Measurements from ENCODE around the gene GRB7. TPM values are rescaled to one million over a fixed set of nuclear protein-coding genes. Genes with fewer than 3 reads are reported as not detected.
A peak's percentile ranks its signal among the peaks of the same experiment; 100 is the strongest.

Gene GRB7
- polyA plus RNA-seq, 2 of the 4 experiments (the other 2 are of a cell fraction), result 5.9 to 10.1 TPM

DNA sequence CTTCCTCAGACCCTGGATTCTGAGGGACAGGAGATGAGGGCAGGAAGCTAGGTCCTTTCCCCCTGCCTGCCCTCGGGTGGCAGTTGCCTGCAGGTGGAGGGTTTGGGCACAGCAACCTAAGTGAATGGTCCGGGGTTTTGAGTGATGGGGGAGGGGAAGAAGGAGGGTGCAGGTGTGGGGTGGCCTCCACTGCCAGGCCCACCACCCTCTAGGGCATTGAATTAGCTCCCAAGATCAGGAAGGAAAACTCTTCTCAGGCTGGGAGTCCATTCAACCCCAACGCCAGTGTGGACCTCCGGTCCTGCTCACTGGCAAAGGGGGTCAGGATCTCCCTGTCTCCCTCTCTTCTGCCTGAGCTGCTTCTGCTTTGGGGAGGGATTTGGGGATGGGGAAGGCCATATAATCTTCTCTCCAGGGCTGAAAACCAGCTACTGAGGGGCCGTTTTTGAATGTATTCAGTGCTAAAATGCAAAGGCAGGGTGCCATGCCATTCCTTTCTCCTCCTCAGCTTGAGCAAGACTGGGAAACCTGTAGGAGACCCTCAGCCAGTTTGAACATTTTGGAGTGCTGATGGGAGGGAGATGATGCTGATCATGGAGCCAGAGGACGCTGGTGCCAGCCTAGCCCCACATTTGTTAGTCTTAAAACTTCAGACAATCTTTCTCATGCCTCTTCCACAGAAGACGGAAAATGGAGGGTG is 18.8 kb downstream of the GRB7 start:
- TF ChIP-seq JUN (IDR thresholded peaks at IDR 0.05) (no peak), MYC (IDR thresholded peaks at IDR 0.05; ENCODE audit: borderline replicate concordance, low read length) (no peak), ZSCAN20 (CRISPR knock-in tag; IDR thresholded peaks at IDR 0.05) (no peak), GATA3 (IDR thresholded peaks at IDR 0.05; ENCODE audit: borderline replicate concordance) (no peak), ZC3H11A (IDR thresholded peaks at IDR 0.05) (no peak), HEYL (CRISPR knock-in tag; IDR thresholded peaks at IDR 0.05) (no peak)
- TF ChIP-seq, protein P1, sequence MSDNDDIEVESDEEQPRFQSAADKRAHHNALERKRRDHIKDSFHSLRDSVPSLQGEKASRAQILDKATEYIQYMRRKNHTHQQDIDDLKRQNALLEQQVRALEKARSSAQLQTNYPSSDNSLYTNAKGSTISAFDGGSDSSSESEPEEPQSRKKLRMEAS (IDR thresholded peaks at IDR 0.05), result no peak
- TF ChIP-seq, protein P2, sequence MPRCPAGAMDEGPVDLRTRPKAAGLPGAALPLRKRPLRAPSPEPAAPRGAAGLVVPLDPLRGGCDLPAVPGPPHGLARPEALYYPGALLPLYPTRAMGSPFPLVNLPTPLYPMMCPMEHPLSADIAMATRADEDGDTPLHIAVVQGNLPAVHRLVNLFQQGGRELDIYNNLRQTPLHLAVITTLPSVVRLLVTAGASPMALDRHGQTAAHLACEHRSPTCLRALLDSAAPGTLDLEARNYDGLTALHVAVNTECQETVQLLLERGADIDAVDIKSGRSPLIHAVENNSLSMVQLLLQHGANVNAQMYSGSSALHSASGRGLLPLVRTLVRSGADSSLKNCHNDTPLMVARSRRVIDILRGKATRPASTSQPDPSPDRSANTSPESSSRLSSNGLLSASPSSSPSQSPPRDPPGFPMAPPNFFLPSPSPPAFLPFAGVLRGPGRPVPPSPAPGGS (IDR thresholded peaks at IDR 0.05), result no peak
- TF ChIP-seq, protein P3, sequence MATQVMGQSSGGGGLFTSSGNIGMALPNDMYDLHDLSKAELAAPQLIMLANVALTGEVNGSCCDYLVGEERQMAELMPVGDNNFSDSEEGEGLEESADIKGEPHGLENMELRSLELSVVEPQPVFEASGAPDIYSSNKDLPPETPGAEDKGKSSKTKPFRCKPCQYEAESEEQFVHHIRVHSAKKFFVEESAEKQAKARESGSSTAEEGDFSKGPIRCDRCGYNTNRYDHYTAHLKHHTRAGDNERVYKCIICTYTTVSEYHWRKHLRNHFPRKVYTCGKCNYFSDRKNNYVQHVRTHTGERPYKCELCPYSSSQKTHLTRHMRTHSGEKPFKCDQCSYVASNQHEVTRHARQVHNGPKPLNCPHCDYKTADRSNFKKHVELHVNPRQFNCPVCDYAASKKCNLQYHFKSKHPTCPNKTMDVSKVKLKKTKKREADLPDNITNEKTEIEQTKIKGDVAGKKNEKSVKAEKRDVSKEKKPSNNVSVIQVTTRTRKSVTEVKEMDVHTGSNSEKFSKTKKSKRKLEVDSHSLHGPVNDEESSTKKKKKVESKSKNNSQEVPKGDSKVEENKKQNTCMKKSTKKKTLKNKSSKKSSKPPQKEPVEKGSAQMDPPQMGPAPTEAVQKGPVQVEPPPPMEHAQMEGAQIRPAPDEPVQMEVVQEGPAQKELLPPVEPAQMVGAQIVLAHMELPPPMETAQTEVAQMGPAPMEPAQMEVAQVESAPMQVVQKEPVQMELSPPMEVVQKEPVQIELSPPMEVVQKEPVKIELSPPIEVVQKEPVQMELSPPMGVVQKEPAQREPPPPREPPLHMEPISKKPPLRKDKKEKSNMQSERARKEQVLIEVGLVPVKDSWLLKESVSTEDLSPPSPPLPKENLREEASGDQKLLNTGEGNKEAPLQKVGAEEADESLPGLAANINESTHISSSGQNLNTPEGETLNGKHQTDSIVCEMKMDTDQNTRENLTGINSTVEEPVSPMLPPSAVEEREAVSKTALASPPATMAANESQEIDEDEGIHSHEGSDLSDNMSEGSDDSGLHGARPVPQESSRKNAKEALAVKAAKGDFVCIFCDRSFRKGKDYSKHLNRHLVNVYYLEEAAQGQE (IDR thresholded peaks at IDR 0.05), result no peak
- TF ChIP-seq, protein P4, sequence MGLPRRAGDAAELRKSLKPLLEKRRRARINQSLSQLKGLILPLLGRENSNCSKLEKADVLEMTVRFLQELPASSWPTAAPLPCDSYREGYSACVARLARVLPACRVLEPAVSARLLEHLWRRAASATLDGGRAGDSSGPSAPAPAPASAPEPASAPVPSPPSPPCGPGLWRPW (IDR thresholded peaks at IDR 0.05), result no peak
- H3K4me2 ChIP-seq, result no peak overlapping the region
- ATAC-seq (no peak), FAIRE-seq (no peak), DNase-seq (ENCODE audit: low read depth in 1 of 2, low spot score in 1 of 2) (no peak)
- no peaks in the 10 kb centered on the region for H3K9me3 ChIP-seq
- H3K27ac ChIP-seq, result no peak overlapping the region
- H3K4me3 ChIP-seq, result no peak overlapping the region
- 59% methylated on average over 7 of the region's 7 CpGs for WGBS (ENCODE audit: missing lambda C conversion rate)
- H3K4me1 ChIP-seq, result peaks cover 5% of the 10 kb centered on the region; the same call in 2 of the 3 replicates
- ChIA-PET CTCF (interaction anchor here (0.6 to 15.6 kb wide), 6 partner anchors 26 to 209 kb away, joined by 3 to 217 read pairs (median 14); partner anchors contain the start of genes MIEN1 and PPP1R1B), POLR2A (no interaction called here)

DNA sequence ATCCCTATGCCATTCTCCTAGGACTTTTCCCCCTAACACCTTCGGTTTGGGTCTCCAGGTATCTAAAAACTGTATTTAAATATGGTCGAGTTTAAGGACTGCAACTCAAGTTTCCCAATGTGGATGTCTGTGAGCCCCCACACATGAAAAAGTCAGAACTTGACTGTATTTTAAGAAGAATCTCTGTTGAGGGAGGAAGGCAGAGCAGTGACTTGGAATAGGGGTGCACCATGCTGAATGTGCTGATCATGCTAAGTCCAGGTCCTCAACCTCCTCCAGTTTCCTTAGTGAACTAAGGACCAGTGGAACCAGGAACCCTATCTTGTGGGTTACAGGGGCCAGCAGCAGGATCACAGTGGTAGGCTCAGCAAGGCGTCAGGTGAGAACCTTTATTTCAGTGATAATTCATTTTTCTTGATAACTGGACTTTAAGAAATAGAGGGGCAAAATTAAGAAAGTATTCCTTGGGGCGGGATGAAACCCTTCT is 19.5 kb downstream of the GRB7 start:
- WGBS (ENCODE audit: missing lambda C conversion rate), result 62% methylated on average over 4 of the region's 4 CpGs
- no peak for FAIRE-seq
- Histone ChIP-seq H3K27ac (no peak overlapping the region), H3K9me3 (no peaks in the 10 kb centered on the region), H3K4me1 (peaks cover 5% of the 10 kb centered on the region; the same call in 2 of the 3 replicates), H3K4me2 (no peak overlapping the region), H3K4me3 (no peak overlapping the region)
- no peak for DNase-seq (ENCODE audit: low read depth in 1 of 2, low spot score in 1 of 2)
- ChIA-PET POLR2A (no interaction called here), CTCF (interaction anchor here (4.6 to 15.6 kb wide), 3 partner anchors 27 to 210 kb away, joined by 22 to 171 read pairs (median 23); partner anchors contain the start of gene MIEN1)
- TF ChIP-seq MAFK (IDR thresholded peaks at IDR 0.05; ENCODE audit: partially characterized antibody) (peak; percentile 25), ZC3H11A (IDR thresholded peaks at IDR 0.05) (no peak)
- no peak for ATAC-seq

DNA sequence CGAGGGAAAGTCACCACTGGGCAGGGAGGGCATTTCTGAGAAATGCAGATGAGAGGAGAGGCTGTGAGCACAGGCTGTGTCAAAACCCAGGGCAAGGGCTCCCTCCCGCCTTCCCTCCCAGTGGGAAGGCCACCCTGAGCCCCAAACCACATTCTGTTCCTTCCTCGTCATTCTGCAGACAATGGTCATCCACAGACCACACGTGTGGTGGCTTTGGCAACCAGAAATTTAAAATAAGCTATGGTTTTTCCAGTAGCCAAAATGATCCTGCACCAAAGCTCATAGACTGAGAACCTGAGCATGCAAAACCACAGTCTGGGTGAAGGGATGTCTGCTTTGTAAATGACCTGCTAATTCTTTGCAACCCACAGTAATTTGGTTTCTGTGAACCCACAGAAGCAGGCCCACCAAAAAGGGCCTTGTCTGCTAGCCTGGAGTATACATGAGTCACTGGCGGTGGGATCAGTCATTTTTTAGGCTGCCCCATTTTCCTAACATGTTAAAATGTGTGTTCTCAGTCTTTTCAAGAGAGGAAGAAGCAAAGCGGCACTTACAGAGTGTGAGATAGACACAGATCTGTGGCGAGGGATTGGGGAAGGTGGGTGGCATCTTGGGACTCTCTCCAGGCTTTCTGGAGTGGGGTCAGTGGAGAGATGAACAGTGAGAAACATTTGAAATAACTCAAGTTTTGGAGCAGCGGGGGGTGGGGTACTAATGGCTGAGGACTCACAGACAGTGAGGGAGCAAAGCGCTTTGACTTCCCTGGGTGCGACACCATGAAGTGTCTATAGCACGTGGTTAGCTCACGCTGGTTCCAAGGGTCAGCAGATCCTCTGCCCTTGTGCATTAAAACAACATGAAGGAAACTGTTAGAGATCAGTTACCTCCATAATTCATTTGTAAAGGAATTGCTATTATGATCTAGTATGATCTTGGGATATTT is 20.5 kb downstream of the GRB7 start:
- FAIRE-seq, result no peak
- Histone ChIP-seq H3K9me3 (no peaks in the 10 kb centered on the region), H3K27ac (no peak overlapping the region), H3K4me3 (no peak overlapping the region), H3K4me1 (peaks cover 5% of the 10 kb centered on the region; the same call in 2 of the 3 replicates), H3K4me2 (no peak overlapping the region)
- DNase-seq (ENCODE audit: low read depth in 1 of 2, low spot score in 1 of 2), result no peak
- ATAC-seq, result no peak
- WGBS (ENCODE audit: missing lambda C conversion rate), result 57% methylated on average over 12 of the region's 12 CpGs
- ChIA-PET POLR2A (no interaction called here), CTCF (interaction anchor here (1.2 to 4.9 kb wide), 7 partner anchors 9 to 136 kb away, joined by 3 to 22 read pairs (median 7); partner anchors contain the start of gene MIEN1)
- TF ChIP-seq MAZ (IDR thresholded peaks at IDR 0.05; ENCODE audit: borderline replicate concordance, low read depth, low read length) (no peak), JUN (IDR thresholded peaks at IDR 0.05) (no peak), SMC3 (IDR thresholded peaks at IDR 0.05) (no peak), HOXB5 (CRISPR knock-in tag; IDR thresholded peaks at IDR 0.05) (no peak), TFCP2L1 (CRISPR knock-in tag; IDR thresholded peaks at IDR 0.05) (no peak), RFX5 (IDR thresholded peaks at IDR 0.05) (no peak), FOXS1 (CRISPR knock-in tag; IDR thresholded peaks at IDR 0.05) (no peak), ZSCAN20 (CRISPR knock-in tag; IDR thresholded peaks at IDR 0.05) (no peak)
- TF ChIP-seq, protein P5, sequence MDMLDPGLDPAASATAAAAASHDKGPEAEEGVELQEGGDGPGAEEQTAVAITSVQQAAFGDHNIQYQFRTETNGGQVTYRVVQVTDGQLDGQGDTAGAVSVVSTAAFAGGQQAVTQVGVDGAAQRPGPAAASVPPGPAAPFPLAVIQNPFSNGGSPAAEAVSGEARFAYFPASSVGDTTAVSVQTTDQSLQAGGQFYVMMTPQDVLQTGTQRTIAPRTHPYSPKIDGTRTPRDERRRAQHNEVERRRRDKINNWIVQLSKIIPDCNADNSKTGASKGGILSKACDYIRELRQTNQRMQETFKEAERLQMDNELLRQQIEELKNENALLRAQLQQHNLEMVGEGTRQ (IDR thresholded peaks at IDR 0.05), result no peak
- TF ChIP-seq, protein P6, sequence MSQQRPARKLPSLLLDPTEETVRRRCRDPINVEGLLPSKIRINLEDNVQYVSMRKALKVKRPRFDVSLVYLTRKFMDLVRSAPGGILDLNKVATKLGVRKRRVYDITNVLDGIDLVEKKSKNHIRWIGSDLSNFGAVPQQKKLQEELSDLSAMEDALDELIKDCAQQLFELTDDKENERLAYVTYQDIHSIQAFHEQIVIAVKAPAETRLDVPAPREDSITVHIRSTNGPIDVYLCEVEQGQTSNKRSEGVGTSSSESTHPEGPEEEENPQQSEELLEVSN (IDR thresholded peaks at IDR 0.05; ENCODE audit: borderline replicate concordance, low read depth), result no peak

Data from A549 (cell line).